Measurements from ENCODE around the gene WDR82.

Gene WDR82

GRCh38 chr3:52305926-52306325, 27.5 kb upstream of the WDR82 start:
- no peak for DNase-seq

- DNase-seq, result no peak
Measured at GRCh38 chr3:52303811-52304210, 25.4 kb upstream of the WDR82 start.

GRCh38 chr3:52302426-52303145, 24.1 kb upstream of the WDR82 start:
- DNase-seq, result no peak

- DNase-seq, result no peak
Measured at GRCh38 chr3:52299879-52300611, 21.6 kb upstream of the WDR82 start.

- DNase-seq, result no peak
Measured at GRCh38 chr3:52299247-52299878, 20.9 kb upstream of the WDR82 start.

- DNase-seq, result no peak
Measured at GRCh38 chr3:52298149-52299098, 20.0 kb upstream of the WDR82 start.

- no peak for DNase-seq
Measured at GRCh38 chr3:52297242-52298148, 19.0 kb upstream of the WDR82 start.

- DNase-seq, result no peak
Measured at GRCh38 chr3:52295671-52296208, 17.3 kb upstream of the WDR82 start.

- no peak for DNase-seq
Measured at GRCh38 chr3:52294320-52295150, 16.1 kb upstream of the WDR82 start.

GRCh38 chr3:52293491-52294319, 15.3 kb upstream of the WDR82 start:
- no peak for DNase-seq

GRCh38 chr3:52292247-52293065, 14.0 kb upstream of the WDR82 start:
- no peak for DNase-seq

- DNase-seq, result peak; percentile 11
Measured at GRCh38 chr3:52291508-52292181, 13.2 kb upstream of the WDR82 start.

GRCh38 chr3:52290596-52291507, 12.4 kb upstream of the WDR82 start:
- no peak for DNase-seq

GRCh38 chr3:52289747-52290595, 11.5 kb upstream of the WDR82 start:
- DNase-seq, result no peak

GRCh38 chr3:52289338-52289746, 10.9 kb upstream of the WDR82 start:
- DNase-seq, result no peak

GRCh38 chr3:52288674-52289073, 10.2 kb upstream of the WDR82 start:
- no peak for DNase-seq
